KG1 (cell line): ENCODE results near the gene HS1BP3.

ENCODE experiments used
- DNase-seq: peaks from one replicate; lab custom pipeline; 2025; lab: John Stamatoyannopoulos, UW

HS1BP3 gene

DNA sequence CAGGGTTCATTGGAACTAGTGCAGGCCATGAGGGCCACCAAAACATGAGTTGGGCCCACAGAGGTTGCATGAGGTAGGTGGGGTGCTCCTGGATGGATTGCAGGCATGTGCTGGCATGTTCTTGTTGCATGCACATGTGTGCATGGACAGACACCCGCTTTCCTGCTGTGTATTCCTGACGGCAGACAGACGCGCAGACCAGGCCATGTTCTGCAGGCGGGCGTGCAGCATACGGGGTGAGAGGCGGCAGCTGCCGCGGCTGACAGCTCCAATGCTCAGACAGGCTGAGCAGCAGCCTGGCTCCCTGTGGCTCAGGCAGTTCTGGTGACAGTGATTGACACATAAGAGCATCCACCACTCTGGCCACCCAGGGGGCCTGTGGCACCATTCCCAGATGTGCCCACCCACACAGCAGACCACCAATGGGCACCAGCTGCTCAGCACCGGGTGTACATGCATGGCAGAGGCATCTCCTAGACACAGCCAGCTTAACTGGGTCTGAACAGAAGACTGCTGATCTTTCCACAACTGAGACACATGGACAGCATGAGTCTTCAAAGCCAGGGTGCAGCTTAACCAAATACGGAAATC, 21.2 kb downstream of the HS1BP3 start:
- no peak for DNase-seq

DNA sequence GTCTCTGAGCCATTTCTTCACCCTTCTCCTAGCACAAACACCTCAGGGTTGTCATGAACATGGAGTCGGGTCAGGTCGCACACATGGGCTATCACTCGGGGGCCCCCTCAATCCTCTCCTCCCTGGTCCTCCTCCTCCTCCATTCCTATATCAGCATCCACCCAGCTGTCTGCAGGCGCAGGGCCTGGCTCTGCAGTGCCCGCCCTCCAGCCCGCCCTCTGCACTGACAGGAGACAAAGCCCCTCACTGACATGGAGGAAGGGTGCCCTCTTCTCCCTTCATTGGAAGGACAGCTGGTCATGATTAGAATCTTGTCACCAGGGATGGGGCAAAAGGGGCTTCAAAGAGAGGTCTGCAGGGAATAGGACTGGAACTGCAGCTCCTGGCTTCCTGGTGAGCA, 21.7 kb downstream of the HS1BP3 start:
- no peak for DNase-seq

DNA sequence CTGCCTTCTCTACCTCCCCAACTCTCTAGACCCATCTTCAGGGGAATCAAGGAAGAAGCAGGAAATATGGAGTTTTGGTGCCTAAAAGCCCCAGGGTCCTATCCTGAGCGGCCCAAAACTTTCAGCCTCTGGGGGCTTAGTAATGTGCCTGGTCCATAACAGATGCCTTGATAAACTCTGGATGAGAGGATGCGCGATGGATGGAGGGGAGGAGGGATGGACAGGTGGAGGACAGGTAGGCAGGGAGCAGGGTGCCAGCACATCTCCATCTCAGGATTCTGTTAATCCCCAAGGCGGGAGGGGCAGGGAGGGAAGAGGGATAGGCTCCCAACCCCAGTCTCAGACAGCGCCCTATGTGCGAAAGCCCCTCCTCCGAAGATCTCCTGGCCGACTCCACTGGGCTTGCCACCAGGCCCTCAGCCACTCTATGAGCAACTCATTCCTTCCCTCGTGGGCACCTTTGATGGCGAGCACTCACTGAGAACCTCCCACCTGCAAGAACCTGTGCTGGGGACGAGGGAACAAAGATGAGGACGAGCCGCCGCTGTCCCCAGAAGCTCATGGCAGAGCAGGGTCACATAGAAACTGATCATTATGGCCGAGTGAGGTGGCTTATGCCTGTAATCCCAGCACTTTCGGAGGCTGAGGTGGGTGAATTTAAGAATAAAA, 23.1 kb downstream of the HS1BP3 start:
- no peak for DNase-seq

DNA sequence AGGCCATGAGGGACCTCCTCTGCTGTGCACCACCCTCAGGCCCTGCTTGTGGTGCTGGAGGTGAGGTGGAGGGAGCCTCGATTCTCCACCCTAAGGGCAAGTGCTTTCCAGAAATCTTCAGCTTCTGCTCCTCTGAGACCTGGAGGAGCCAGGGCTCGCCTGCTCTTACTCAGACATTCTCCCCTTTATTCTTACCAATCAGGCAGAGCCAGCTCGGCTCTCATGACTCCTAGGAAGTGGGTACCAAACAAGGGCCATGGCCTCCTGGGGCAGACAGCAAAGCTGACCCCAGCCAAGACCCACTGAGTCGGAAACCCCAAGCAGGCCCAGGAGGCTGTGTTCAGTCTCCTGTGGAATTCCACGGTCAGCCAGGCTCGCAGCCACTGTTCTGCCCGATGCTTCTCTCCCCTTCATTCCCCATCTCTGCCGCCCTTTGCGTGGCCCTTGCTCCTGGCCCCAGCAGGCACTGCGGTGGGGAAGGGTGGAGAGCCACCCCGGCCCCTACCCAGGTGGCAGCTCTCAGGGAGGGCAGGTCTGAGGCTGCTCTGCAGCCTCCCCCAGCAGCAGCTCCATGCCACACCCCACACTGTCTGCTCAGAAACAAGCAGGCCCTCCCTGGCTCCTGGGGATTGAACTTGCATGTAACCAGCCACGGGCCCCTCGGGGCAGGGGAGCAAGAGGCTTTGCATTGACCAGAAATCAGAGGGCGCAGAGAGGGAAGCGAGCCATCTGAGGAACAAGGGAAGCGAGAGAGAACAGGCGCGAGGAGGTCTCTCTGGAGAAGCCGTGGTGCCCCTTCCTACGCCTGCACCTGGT, 24.0 kb downstream of the HS1BP3 start:
- DNase-seq = no peak

DNA sequence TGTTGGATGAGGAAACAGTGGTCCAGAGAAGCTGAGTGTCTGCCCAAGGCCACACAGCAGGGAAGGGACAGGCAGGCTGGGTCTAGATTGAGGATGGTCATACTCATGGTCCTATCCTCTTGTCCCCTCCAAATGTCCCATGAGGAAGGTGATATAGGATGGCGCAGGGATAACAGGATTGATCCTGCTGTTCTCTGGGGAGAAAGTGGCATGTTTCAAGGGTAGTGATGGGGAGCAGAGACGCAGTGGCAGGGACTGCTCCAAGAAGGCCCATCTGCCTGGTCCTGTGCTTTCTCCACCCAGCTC, 24.6 kb downstream of the HS1BP3 start:
- DNase-seq = no peak

DNA sequence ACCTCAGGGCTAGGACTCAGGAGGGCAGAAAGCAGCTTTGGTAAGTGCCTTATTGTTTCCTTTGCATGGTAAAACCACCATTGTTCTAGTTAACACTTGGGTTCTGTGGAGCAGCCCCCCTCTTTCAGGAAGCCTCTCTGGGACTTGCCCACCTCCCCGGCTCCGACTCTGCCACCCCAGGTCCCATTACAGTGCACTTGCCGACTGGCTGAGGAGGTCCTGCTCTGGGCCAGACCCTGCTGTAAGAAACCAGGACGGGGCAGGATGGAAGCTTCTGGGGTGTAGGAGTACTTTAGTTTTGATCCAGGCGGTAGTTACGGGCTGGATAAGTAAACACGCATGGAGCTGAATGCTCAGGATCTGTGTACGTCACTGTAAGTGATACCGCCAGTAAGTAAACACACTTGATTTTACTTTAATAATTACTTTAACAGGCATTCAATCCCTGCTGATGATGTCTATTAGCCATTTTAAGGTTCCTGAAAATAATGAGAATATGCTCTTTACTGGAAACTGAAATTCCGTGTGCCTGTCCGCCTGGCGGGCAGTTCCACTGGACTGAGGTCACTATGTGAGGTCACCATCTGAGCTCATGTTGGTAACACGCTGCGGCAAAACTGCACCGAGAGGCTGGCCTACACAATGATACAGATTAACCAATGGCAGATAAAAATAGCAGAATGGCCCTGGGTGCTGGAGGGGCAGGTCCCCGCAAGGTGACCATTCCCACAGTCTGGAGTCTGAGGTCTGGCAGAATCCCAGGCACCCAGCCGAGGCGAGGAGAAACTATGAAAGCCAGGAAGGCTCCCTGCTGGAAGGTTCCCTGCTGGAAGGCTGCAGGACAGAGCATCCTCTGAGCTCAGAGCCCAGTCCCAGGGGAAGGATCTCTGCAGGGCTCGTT, 25.2 kb downstream of the HS1BP3 start:
- DNase-seq = no peak

DNA sequence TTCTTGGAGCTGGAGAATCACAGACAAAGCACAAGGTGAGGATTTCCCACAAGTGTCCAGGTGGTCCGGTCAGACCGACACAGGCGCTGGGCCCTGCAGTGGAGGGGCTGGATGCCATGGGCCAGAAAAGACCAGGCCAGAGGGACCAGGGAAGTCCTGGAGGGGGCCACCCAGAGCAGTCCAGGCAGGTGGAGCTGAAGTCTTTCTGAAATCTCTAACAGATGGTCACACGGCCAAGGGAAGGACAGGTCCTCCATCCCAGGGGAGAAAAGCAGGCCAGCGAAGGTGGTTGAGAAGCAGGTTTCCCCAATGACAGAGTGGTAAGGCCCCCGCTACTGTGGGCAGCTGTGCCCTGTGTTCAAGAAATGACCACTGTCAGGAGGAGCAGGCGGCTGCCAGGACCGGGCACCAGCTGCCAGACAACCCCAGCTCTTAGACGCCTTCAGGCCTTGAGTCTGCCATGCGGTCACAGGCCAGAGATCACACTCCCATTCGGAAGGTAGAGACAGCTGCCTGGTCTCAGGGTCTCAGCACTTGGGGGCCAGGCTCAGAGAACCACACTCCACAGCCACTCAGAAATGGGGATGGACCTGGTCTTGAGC, 25.9 kb downstream of the HS1BP3 start:
- DNase-seq = no peak

DNA sequence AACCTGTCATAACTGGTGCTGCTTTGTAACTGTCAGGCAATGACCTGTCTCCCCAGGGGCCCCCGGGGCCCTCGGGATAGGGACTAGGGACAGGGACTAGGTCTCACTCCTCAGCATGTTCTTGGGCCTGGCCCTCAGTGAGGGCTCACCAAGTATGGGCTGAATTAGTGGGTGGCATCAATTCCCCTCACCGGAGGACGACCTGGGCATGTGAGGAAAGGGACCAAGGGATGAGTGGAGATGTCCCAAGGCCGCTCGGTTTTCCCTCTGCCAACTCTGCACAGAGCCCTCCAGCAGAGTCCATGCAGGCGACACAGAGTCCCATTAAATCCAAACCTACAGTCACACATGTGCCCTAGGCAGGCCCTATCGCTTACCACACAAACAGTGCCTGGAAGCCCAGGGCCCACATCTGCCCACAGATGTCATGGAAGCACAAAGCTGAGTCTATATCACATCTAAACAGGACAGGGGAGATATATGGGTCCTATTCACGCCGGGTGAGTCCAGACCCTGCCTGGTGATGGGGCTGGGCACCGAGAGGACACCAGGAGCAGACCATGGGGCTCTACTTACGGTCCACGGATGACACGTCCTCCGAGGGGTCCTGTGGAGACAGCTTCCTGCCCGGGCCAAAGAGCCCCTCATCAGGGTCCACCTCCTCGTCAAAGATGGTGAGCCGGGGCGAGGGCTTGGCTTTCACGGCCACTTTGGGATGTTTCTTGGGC, 26.6 kb downstream of the HS1BP3 start:
- no peak for DNase-seq

DNA sequence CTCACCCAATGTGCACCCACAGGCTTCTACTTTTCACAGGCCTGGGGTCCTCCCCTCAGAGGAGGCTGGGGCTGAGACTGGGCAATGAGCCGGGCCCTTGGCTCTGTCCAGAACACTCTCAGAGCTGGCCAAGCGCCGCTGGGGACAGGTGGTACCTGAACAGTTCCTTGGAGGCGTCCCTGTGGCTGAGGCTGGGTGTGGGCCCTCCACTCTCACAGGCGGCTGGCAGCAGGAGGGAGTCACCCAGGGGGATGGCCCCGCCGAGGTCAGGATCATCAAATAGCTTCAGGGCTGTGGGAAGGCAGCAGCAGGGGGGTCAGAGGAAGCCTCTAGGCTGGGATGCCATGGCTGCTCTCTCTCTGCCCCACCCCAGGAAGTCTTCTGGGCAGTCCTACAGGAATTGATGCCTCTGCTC, 27.1 kb downstream of the HS1BP3 start:
- DNase-seq = no peak

DNA sequence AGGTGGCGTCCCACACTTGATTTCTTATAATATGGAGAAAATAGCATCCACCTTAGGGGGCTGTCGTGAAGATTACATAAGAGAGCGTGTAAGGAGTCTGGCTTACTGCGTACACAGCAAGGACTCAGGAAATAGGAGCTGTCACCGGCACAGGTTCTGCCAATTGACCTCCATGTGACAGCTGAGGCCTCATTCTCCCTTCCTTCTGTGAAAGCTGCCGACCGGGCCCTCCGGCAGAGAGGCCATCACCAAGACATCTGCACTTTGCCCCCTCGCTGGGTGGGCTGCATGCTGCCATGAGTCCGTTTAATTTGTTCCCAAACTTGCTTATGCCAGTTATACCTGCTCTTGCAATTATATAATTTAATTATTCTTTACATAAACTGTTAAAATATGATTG, 27.7 kb downstream of the HS1BP3 start:
- no peak for DNase-seq

DNA sequence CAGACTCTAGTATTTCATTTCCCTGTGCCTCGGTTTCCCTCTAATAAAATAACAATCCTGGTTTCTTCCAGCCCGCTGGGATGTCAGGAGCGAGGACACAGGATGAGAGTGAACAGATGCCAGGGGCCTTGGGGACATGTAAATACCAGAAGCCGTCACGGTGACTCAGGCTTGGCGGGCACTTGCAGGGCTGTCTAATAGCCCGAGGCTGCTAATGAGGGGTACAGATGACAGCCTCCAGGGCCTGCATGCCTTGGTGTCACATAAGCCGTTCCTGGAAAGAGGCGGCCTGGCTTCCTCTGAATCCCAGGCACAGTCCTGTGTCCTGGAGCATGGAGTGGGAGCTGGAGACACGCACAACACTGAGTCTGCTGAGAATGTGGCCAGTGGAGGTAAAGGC, 28.2 kb downstream of the HS1BP3 start:
- DNase-seq = no peak

DNA sequence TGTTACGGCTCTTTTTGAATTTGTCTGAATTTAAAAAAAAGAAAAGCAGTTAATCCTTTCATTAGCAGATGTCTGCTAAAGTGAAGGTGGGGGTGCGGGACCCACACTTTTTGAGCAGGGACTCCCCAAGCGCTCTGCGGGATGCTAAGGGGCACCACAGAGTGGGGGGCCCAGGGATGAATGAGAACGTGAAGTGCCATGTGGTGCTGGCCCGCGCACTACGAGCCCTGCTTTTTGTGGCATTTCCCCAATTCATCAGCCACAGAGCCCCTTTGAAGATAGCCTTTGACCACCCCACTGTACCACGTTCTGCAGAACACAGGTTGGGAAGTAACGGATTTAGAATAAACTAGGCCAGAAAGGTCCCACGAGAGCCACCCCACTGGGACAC, 28.6 kb downstream of the HS1BP3 start:
- no peak for DNase-seq

DNA sequence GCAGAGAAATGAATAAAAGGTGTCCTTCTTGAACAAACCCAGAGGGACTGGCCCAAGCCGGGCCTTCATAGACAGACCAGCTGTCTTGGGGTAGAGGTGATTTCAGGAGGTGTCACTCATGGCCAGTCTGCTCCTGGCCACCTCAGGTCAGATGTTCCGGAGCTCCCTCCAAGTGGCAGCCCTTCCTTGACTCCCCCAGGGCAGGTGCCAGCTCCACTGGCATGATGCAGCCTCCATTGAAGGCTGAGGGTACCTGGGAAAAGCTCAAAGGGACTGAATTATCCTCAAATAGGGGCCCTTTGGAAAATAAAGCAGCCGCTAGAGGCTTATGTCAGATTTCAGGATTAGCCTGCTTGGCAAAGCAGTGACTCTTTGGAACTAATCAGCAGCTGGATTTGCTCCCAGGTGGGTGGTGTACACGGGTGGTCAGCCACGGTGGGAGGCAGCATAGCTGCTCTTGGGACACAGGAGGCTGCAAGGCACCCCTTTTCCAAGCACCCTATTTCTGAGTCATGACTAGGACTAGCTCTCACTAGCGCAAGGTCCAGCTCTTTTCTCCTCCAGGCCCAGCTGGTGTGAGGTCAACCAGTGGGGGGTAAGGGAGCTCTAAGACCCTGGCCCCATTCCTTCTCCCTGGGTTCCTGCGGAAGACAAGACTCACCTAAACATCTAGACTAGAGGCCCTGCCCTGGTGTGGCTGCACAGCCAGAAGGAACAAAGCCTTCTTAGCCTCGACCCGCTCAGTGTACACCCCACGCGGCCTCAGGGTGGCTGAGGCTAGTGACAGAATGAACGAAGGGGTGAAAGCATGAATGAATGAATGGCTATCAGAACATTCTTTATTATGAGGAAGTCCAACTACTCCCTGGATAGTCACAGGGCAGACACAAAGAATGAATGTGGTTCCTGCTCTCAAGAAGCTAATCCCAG, 29.3 kb downstream of the HS1BP3 start:
- DNase-seq = no peak

DNA sequence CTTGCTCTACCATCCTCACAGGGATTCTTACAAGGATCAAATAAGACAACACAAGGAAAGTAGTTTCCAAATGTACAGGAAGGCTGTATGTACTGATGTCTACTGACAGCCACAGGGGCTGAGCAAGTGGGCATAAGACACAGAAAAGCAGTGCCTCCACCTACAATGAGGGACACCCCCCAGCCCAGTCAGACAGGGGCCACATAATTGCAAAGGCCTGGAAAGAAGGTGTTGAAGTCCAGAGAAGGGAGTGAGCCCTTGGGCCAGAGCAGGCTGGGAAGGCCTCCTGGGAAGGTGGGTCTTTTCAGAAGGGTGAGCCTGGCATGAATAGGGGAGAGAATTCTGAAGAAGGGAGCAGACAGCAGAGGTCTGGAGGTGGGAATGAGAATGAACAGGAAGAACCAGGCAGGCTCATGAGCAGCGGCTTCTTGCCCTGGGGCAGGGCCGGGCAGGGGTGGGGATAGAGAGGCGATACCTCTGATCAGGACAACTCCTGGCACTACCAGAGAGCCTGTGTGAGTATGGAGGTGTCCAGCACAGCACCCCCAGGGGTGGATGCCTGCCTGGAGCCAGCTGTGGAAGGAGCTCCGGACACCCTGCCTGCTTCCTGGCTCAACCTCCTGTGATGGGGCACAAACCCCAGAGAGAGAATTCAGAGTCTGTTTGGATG, 30.1 kb downstream of the HS1BP3 start:
- no peak for DNase-seq

DNA sequence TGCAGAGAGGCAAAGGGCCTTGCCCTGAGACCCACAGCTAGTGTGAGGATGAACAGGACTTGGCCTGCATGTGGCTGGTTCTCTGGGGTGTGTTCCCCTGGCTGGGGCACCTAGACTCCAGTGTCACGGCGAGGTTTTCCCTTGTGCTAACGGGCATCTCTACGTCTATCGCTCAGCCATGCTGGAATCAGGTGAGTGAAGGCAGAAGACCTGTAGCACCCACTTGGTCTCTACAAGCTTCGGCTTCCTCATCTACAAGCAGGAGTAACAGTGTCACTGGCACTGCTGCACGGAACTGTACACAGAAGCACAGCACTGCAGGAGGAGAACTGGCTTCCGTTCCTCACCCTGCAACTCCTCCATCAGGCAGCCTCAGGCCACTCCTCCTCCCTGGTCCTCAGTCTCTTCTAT, 30.6 kb downstream of the HS1BP3 start:
- no peak for DNase-seq

DNA sequence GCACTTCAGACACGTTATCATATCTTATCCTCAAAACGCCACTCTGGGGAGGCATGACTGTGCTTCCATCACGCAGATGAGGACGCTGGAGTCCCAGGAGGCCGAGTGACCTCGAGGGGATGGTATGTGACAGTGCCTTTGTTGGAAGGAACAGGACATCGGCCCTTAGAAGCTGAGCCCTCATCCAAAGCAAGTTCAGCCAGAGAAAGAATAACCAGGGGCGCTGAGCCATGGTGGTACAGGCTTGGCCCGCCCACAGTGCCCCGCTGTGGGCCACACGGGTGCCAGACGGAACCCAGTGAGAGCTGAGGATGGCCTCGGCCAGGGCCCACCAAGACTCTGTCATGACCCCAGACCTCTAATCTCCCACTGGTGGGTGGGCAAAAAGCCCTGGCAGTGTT, 31.3 kb downstream of the HS1BP3 start:
- DNase-seq = no peak

DNA sequence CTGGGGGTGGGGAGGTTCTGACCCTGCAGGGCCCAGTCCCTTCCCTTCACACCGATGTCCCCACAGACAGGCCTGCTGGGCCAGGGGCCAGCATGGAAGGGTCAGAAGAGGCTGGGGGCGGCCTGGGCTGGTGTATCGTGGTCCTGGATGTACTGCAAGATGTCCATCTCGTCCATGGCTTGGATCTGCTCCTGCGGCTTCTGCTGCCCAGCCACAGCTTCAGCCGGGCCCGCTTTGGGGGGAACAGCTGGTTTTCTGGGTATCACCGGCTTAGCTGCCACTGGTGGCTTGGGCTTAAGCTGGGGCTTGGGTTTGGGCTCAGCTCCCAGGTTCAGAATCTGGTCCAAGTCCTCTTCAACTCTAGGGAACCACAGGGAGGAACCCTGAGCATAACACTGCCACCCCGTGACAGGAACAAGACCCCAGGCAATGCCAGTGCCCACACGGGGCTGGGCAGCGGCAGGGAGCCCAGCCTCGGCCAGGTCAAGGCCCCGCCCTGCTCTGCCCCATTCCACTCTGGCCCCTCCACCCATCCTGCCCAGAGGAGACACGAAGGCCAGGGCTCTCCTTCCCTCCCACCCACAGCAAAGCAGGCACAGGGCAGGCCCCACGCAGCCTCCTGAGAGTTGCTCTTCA, 31.9 kb downstream of the HS1BP3 start:
- DNase-seq = no peak

DNA sequence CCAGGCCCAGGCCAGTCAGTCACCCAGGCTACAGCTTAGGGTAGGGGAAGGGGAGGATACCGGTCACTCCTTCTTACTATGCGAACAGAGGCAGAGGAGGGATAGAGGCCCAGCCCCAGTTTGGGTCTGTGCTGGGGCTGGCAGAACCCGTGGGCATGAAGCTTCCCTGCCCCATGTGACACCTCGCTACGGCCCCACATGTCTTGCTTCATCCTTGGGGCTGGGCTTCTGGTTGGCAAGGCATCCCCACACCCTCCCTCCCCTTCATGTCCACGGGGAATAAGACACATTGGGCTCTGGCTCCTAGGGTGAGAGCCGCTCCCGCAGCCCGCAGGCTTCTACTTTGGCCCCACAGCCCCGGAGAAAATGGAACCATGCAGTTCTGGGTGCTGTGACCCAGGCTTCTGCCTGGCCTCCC, 32.4 kb downstream of the HS1BP3 start:
- DNase-seq = no peak

DNA sequence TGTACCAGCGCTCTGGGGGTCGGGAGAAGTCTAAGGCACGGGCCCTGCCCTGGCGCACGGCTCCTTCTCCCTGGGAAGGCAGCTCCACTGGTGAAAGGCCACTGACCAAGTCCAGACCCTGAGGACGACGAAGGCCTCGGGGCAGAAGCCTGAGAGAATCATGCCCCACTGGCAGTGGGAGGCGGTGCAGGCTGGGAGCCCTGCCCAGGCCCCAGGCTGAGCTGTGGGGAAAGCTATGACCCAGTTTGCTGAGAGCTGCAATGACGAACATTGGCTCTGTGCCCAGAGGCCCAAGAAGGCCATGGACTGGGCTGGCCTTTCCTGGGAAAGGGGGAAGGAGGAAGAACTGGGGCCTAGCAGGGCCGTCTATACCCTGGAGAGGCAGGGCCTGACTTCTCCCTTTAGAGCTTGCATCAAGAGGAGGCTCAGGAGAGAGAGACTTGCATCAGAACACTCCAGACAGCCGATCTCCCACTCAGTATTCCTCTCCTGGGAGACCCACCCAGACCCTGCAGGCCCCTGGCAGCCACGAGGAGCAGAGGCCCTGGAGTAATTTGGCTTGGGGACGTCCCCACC, 32.9 kb downstream of the HS1BP3 start:
- no peak for DNase-seq
